ENCODE results near the gene SIN3B.
A peak's percentile ranks its signal among the peaks of the same experiment; 100 is the strongest.

The SIN3B gene

DNA sequence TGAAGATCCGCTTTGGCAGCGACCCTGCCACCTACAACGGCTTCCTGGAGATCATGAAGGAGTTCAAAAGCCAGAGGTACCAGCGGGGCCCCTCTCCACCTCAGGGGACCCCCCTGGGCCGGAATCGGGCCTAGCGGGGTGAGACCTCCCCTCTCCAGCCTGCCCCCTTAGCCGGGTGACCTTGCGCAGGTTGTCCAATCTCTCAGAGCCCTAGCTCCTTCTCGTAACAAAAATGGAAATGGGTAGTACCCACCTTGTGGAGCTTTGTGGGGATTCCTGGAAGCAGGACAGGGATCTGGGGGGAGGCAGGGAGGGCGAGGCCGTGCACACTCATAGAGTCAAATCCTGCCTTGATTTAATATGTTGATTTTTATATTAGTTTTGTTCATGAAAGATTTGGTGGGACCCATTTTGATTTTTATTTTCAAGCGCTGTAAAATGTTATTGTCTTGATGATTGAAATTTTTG is 658 bp downstream of the SIN3B start:
- DNase-seq: no peak

DNA sequence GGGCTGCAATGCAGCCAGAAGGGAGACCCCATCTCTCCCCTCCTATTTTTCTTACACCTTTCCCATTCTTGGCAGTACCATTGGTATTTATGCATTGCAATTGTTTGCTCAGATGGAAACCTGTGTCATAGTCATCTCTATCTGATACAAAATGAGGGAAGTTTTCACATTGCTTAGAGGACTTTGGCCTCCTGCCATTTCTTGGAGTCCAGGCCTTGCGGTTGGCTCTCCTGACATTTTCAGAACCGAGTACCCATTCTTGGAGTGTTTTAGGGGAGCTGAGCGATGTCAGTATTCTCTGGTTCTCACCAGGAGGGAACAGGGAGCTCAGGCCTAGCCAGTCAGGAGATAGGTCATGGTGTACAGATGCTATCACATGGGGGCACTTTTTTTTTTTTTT is 1.5 kb downstream of the SIN3B start:
- DNase-seq: no peak

DNA sequence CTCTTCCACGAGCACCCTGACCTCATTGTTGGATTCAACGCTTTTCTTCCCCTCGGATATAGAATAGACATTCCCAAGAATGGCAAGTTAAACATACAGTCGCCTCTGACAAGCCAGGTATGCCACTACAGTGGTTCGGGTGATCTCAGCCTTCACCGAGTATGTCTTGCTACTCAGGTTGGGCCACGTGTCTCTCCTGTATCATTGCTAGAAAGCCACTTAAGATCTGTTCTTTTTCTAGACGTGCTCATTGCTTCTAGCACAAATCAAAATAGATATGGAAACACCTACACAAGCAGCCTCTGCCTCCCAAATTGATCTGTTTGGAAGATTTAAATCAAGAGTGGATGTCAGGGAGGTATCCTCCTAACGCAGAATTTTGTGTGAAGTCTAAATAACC is 2.3 kb downstream of the SIN3B start:
- DNase-seq: no peak

DNA sequence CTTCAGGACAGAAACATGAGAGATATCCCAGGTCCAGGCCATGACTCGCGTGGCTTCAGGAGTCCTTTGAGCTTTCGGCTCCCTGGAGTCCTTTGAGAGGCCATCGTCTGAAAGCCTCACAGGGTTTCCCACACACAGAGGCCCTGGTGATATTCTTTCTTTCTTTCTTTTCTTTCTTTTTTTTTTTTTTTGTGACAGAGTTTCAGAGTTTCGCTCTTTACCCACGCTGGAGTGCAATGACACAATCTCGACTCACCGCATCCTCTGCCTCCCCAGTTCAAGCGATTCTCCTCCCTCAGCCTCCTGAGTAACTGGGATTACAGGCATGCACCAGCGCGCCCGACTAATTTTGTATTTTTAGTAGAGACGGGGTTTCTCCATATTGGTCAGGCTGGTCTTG is 5.5 kb downstream of the SIN3B start:
- DNase-seq: no peak

DNA sequence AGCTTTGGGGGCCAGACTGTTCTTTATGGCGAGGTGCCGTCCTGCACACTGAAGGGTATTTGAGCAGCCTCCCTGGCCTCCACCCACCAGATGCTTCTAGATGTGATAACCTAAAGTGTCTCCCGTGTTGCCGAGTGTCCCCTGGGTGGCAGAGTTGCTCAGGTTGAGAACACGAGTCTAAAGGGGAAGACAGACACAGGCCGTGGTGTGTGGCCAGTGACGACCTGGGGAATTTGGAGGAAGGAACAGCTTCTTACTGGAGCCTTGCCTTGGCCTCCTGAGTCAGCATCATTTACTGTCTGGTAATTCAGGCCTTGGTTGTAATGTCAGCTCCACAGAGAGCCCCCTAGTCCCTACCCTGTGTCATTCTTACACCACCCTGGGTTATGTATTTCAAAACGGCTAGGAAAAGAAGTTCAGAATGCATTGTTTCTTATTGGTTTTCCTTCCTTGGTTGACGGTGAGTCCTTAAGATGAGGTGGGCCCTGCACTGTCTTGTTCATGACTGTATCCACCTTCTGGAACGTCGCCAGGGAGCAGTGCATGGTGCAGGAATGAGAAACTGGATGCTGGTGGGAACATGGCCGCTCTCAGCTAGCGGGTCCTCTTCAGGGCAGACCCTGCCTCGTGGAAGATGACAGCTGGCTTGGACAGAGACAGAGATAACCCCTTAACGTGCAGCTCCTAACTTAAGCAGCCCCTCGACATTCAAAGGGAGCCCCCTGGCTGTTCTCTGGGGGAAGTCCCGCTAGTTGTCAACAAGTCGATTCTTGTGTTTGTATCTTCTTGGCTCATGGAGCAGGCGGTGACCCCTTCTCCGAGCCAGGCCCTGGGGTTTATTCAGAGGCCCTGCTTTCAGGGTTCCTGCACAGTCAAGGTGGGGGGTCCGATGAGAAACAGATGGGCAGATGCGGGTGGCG is 7.2 kb downstream of the SIN3B start:
- peak; percentile 74 to 86 for DNase-seq

DNA sequence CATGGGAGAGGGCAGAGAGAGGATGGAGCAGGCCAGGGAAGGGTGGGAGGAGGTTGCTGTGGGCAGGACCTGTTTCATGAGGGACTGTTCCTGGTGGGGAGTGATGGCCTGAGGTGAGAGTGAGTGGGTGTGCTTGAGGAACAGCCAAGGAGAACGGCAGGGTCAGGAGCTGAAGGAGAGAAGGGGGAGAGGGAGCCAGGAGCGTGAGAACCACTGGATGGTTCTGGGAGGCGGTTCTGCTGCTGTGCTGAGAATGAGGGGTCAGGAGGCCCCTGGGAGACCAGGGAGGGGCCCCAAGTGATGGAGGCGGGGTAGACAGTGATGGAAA is 7.8 kb downstream of the SIN3B start:
- no peak for DNase-seq

DNA sequence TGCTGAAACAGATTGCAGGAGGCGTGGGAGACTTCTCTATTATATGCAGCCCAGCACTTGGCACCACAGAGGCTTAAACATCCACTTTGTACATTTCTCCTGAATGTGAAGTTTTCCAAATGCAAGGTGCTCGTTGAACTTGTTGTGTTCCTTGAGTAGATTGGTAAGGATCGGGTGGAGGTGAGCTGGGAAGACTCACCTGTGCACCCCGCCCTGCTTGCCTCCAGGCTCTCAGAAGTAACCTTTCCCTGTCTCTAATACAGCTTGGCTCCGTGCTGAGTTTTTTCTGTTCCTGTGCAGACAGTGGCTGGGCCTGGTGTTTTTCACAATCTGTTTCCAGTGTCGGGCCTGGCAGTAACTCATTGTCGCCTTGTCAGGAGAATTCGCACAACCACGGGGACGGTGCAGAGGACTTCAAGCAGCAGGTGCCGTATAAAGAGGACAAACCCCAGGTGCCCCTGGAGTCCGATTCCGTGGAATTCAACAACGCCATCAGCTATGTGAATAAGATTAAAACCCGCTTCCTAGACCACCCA is 12.3 kb downstream of the SIN3B start:
- DNase-seq: no peak

DNA sequence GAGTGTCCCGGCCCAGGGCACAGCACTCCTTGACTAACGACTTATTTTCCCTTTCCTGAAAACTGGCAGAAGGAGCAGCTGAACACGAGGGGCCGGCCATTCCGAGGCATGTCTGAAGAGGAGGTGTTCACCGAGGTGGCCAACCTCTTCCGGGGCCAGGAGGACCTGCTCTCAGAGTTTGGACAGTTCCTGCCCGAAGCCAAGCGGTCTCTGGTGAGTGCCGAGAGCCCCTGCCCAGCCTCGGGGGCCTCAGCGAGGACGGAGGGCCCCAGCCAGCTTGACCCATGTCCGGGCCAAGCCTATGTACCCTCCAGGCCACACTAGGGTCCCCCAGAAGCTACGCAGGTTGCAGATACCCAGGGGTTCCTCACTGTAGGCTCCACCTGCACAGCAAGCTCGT is 17.7 kb downstream of the SIN3B start:
- DNase-seq: no peak

DNA sequence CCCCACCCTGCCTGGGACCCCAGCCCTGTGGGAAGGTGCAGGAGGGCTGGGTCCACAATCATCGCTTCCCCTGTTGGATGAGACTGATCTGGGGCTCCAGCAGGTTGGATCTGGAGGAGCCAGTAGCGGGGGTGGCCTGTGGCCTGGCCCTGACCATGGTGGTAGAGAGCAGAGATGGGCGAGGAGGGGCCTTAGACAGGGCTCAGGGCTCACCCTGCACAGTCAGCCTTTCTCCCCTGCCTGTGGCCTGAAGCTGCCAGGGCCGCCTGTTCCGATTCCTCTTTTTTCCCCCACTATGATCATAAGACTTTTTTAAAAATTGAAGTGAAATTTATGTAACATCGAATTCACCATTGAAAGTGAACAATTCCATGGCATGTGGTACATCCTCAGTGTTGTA is 18.2 kb downstream of the SIN3B start:
- peak; percentile 41 to 47 for DNase-seq

DNA sequence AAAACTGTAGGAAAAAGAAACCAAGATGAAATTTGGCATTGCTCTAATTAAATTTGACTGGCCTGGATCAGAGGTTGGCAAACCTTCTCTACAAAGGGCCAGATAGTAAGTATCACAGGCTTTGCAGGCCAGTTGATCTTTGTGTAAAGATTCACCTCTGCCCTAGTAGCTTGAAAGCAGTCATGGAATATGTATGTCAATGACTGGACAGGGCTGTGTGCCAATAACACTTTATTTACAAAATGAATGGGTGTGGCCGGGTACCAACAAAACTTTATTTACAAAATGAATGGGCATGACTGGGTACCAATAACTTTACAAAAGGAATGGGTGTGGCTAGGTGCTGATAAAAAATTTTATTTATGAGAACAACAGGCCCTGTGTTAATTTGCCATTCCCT is 20.0 kb downstream of the SIN3B start:
- DNase-seq: no peak

DNA sequence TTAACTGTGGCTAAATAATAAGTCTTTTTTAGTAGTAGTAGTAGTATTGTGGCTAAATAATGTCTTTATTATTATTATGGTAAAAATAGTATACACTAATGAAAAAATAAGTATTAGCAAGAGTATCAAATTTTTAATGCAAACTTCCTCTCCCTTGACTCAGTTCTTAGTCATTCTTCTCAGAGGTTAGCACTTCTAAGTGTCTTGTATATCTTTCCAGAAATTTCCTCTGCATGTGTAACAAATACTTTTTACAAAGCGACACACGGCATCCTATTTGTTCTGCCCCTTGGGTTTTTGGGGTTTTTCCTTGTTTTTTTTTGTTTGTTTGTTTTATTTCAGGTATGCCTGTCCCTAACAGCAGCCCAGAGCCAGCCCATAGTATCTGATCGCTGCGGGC is 20.9 kb downstream of the SIN3B start:
- no peak for DNase-seq

DNA sequence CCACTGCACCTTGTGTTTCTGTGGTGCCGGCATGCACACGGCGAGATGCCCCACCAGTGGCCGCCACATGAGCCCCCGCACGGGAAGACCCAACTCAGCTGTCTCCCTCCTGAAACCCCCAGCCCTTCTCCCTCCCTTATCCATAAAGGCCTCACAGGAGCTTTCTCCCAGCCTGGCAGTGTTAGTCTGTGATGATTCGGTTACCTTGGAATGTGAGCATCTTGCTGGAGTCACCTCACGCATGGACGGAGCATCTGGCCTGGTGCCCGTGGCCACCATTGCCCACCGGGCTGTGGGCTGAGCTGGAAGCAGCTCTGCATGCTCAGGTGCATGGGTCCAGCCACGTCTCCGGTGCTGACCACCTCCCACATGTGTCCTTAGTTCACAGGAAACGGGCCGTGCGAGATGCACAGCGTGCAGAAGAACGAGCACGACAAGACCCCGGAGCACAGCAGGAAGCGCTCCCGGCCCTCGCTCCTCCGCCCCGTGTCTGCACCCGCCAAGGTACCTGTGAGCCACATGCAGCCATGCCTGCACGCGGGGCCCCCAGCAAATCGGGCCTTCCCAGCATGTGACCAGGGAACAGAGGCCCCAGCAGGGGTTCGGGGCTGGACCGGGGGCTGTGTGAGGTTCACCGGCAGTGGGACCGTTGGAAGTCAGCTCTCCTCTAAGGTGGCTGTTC is 22.0 kb downstream of the SIN3B start:
- DNase-seq: no peak

DNA sequence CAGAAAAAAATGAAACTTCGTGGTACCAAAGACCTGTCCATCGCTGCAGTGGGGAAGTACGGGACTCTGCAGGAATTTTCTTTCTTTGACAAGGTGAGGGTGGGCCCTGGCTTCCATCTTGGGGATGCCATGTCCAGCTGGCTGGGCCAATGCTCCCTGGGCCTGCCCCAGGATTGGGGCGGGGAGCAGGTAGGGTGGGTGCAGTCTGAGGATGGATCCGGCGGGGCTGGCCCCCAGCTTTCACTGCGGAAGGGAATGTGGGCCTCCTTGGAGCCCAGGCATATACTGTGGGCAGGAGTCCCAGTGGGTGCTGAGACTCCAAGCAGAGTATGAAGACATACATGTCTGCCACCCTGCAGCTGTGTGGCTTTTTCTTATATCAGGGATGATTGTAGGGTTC is 23.9 kb downstream of the SIN3B start:
- no peak for DNase-seq

DNA sequence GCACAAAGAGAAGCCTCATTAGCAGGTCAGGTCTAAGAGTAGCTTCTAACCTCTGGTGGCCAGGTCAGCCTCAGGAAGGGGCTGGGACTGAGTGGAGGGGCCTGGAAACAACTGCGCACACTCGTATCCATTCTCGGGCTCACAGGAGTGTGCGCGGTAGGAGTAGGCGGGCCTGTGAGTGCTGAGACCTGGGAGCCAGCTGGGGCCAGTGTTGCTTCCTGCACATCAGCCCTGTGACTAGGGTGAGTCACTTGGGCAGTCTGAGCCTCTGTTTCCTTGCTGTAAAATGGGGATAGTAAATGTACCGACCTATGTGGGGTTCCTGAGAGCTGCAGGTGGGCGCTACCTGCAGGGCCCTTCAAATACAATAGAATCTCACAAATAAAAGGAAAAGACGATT is 26.9 kb downstream of the SIN3B start:
- no peak for DNase-seq

DNA sequence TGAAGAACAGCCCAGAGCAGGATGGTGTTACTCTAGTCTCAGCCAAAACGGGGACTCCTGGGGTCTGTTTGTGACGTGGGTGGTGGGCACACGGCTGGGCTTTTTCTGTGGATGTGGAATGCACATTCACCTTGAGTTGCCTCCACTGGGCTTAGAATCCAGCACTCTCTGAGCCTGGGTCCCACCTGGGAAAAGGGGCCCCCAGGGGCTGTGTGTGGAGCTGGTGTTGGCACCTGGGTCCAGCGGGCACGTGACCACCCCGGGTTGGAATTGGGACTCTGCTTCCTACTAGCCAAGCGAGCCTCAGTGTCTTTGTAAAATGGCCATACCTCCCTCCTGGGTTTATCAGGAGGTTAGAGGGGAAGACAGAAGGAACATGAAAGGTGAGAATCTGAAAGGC is 30.4 kb downstream of the SIN3B start:
- DNase-seq: no peak

DNA sequence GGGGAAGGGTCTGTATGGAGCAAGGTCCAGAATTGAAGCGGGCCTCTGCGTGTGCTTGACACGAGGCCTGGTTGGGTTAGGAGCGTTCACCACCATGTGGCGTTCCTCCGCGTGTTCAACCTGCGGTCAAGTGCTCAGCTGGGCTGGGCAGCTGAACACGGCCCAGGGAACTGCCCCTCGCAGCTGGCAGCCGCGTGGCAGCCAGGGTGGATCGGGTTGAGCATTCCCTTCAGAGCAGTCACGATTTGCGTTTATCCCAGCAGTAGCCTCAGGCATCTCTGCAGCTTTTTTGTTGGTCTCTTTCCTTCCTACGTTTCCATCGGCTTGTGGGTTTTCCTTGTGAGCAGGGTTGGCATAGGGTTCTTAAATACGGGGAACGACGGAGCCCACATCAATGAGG is 30.9 kb downstream of the SIN3B start:
- no peak for DNase-seq

DNA sequence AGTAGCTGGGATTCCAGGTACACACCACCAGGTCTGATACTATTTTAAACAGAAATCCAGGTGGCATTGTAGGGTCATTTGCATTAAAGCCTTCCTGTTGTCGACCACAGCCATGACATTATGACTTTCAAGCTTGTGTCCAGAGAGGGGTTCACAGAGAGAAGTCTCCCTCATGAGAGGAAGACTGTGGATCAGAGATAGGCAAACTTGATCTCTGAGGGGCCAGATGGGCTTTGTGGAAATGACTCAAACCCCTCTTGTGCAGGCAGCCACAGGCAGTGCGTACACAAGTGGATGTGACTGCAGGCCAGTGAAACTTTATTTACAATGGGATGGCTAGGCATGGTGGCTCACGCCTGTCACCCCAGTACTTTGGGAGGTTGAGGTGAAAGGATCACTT is 31.8 kb downstream of the SIN3B start:
- DNase-seq: no peak

DNA sequence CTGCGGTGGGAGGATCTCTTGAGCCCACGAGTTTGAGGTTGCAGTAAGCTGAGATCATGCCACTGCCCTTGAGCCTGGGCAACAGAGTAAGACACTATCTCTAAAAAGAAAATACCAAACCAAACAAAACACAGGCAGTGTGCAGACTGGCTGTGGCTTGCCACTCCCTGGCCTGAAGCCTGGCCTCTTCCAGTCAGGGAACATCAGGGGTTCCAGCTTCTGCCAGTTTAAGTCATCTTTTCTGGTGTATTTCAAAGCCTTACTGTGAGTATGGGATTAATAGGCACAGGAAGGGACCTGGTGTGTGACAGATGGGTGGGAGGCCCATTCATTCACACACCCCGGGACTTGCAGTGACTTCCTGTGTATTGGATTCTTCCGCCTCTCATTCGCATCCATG is 32.6 kb downstream of the SIN3B start:
- DNase-seq: no peak

DNA sequence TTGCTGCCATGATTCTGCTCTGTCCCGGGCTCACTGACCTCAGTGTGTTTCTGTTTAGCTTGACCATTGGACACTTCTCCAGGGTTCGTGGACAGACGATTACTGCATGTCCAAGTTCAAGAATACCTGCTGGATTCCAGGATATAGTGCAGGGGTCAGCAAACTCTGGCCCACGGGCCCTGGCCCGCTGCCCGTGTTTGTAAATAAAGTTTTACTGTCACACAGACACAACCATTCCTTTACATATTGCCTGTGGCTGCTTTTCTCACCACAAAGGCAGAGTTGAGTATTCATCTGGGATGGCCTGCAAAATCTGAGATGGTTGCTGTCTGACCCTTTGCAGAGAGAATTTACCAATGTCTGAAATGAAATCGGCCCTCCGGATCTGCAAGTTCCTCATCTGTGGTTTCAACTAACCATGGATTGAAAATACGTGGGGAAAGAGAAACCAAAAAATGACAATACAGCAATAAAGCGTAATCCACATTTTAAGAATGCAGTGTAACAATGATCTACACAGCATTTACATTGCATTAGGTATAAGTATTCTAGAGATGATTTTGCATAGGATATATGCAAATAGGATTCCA is 33.7 kb downstream of the SIN3B start:
- DNase-seq: peak; percentile 61 to 75

DNA sequence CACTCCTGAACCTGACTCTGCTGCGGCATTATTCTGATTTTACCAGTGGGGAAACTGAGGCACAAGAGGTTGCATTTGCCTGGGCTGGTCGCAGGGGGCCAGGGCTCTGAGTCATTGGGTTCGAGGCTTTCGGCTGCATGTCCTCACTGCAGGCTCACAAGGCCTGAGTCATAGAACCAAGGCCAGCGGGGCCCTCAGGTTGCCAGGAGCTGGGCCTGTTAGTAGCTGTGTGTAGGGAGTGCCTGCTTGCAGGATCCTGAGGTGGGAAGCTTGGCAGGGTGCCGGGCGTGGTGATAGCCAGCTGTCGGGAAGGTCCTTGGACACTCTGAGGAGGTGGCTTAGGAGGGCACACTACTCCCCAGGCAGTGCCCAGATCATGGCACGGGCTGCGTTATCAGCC is 38.0 kb downstream of the SIN3B start:
- no peak for DNase-seq

DNA sequence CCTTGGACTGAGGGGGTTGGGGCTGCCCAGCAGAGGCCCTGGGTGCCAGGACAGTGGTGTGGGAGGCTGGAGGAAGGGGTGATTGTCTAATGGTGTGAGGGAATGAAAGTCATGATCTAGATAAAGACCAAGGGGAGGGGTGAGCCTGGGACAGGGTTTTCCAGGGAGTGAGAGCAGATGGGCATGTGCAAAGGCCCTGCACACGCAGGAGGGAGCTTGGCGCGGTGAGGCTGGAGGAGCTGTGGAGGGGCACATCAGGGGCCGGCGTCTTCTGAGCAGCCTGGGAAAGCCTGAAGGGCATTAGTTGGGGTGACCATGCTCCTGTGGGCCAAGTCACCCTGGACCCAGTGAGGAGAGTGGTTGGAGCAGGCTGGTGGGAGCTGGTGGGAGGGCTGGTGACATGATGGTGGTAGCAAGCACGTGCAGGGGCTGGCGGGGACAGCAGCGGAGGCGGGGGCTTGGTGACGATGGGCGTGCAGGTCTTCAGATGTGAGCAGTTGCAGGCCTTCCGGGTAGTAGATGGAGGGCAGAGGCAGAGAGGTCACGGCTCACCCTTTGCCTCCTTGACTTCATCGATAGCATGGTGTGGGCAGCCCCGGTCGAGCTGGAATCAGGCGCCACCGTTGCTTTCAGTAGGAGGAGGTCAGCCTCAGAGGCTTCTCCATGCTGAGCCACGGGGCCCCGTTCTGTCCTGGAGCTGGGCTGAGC is 39.4 kb downstream of the SIN3B start:
- no peak for DNase-seq

DNA sequence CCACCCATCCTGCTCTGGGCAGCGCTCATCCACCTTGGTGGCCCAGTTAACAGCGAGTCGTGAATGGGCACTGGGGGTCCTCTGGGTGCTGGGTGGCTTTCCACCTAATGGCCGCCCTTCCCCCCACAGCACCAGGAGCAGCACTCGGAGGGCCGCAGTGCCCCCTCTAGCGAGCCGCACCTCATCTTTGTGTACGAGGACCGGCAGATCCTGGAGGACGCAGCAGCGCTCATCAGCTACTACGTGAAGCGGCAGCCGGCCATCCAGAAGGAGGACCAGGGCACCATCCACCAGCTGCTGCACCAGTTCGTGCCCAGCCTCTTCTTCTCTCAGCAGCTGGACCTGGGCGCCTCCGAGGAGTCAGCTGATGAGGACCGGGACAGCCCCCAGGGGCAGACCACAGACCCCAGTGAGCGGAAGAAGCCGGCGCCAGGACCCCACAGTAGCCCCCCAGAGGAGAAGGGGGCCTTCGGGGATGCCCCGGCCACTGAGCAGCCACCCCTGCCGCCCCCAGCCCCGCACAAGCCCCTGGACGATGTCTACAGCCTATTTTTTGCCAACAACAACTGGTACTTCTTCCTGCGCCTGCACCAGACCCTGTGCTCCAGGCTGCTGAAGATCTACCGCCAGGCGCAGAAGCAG is 40.3 kb downstream of the SIN3B start:
- no peak for DNase-seq

DNA sequence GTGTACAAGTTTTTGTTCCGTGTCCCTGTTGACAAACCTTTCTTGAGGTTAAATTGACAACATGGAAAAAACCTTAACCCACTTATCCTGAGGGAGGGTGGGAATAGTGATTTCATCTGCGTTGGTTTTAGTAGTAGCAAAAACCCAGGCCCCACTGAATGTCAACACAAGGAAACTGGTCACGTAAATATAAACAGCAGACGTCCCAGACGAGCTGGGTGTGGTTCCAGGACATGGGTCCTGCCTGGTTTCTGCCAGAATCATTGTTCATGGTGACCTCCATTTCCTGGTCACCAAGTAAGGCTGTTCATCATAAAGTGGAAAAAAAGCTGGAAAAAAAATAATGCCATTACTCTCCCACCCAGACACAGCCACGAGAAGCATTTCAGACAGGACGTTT is 42.7 kb downstream of the SIN3B start:
- no peak for DNase-seq

All from inflammatory macrophage treated with lipopolysaccharide for 1 hour (primary cell).